ENCODE measurements around the gene CDH26. TPM values are rescaled to one million over a fixed set of nuclear protein-coding genes. Genes with fewer than 3 reads are reported as not detected.

The CDH26 gene
- total RNA-seq, 4 donors from 2014 or later, result 1.7 to 4.0 (median 3.5) TPM

DNA sequence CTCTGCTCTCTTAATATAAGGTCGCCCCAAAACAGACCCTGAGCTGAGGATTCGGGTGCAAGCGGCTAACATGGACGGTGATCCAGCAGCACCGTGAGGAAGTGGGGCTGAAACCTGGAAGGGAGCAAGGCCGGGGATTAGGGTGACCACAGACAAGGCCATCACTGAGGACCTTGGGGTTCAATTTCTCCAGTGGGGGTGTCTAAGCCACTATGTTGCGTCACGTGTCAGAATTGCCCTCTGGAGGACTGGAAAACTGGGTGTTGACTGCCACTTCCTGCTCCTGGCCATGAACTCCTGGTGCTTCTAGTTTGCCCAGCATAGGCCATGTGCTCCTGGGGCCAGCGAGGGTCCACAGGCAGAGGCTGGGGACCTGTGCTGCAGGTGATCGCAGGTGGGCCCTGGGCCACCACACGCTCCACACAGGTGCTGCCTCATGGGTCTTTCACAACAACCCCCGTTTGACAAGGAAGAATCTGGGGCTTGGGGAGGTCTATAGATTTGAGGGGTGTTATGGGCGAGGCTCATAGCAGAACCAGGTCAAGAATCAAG is 101.9 kb downstream of the CDH26 start:
- TF ChIP-seq, protein P1, sequence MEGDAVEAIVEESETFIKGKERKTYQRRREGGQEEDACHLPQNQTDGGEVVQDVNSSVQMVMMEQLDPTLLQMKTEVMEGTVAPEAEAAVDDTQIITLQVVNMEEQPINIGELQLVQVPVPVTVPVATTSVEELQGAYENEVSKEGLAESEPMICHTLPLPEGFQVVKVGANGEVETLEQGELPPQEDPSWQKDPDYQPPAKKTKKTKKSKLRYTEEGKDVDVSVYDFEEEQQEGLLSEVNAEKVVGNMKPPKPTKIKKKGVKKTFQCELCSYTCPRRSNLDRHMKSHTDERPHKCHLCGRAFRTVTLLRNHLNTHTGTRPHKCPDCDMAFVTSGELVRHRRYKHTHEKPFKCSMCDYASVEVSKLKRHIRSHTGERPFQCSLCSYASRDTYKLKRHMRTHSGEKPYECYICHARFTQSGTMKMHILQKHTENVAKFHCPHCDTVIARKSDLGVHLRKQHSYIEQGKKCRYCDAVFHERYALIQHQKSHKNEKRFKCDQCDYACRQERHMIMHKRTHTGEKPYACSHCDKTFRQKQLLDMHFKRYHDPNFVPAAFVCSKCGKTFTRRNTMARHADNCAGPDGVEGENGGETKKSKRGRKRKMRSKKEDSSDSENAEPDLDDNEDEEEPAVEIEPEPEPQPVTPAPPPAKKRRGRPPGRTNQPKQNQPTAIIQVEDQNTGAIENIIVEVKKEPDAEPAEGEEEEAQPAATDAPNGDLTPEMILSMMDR (IDR thresholded peaks at IDR 0.05; ENCODE audit: low read depth), result no peak

DNA sequence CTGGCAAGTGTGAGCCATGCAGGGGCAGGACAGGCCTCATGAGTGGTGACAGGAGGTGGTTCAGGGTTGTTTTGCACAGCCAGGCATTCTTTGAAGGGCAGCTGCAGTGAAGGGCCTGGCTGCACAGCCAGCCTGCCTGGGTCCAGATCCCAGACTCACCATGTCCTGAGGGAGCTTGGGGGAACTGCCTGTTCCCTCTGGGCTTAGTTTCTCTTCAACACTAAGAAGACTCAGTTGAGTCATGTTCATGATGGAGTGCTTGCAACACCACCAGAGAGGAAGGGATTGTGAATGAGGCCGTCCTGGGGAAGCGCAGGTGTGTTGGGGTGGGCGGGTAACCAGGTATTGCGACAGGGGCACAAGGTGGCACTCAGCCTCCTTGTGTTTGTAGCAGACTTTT is 102.4 kb downstream of the CDH26 start:
- TF ChIP-seq, protein P1 (IDR thresholded peaks at IDR 0.05; ENCODE audit: low read depth), result no peak

DNA sequence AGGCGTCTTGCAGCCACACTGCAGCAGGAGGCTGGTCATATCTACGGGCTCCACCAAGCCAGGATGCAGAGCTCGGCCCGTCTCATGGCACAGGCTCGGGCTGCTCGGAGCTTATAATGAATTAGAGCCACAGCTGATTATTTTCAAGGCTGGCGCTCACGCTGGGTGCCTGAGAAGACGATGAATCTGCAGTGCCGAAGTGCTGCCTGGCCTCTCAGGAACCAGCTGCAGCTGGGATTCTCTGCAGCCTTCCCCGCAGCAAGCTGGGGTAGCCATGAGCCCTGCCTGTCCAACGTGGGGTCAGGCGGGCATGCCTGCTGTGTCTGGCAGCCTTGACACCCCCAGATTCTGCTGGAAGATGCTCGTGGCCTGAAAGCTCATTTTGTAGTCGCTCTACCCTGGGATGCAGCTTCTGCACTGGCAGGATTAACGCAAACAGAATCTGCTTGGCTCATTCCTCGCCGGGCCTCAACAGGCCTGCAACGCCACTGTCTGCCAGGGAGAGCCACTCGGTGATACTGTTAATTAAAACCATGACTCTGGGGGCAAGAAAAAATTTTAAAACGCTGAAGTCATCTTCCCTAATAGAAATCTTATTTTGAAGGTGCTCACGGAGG is 104.3 kb downstream of the CDH26 start:
- TF ChIP-seq, protein P1 (IDR thresholded peaks at IDR 0.05; ENCODE audit: low read depth), result no peak

GRCh38 chr20:60063048-60063451 is 104.8 kb downstream of the CDH26 start:
- TF ChIP-seq, protein P1 (IDR thresholded peaks at IDR 0.05; ENCODE audit: low read depth), result no peak

GRCh38 chr20:60063739-60064380 is 105.6 kb downstream of the CDH26 start:
- TF ChIP-seq, protein P1 (IDR thresholded peaks at IDR 0.05; ENCODE audit: low read depth), result no peak

Other genes starting within 250 kb of the CDH26 start
- gene SYCP2, start 24.8 kb upstream of the CDH26 start, total RNA-seq, result 1 to 10 TPM; 3.1 to 7.8 (median 3.8) TPM
- gene PPP1R3D, start 18.1 kb upstream of the CDH26 start, total RNA-seq, result 1 to 10 TPM; 5.1 to 8.7 (median 6.8) TPM
- 10 to 100 TPM in 1 of 4 donors, 1 to 10 TPM in 3; 5.7 to 10.7 (median 7.9) TPM for gene FAM217B, start 18.0 kb upstream of the CDH26 start, total RNA-seq

Measured in subcutaneous adipose tissue (tissue), 4 donors.